Raji (cell line): ENCODE results near the gene SEC22A.

ENCODE experiments used
- POLR2A ChIP-seq: IDR thresholded peaks from 2 replicates; pipeline ENCODE4 v1.6.1; 2011; ENCODE audit warnings: low read depth, low read length, control low read depth; ENCODE audit not compliant: insufficient read depth

The SEC22A gene

DNA sequence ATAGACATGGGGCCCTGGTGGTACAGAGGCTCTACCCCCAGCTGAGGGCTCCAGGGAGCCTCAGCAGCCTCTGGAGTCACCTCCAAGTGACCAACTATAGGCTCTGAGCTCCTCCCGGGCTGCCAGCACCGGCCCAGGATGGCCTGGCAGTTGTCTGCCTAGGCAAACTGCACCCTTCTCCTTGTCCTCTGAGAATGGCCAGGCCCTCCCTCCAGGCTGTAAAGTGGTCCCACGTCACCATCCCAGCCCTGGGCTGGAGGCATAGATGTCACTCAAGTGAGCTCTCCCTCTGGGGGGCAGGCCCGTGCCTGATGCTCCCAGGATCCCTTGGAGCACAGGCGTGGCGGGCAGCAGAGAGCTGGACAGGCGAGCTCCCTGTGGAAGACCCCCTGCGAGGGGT lies 120.1 kb downstream of the SEC22A start:
- no peak for TF ChIP-seq POLR2A

- TF ChIP-seq POLR2A, result no peak
Measured at GRCh38 chr3:123322866-123323265, 121.1 kb downstream of the SEC22A start.
